Adrenal gland (tissue), 5 donors: ENCODE results near the gene ZNF506.

Experiments
- CTCF ChIP-seq, 6 experiments: fragments of 450-650 bp in 4 of 6; fragments of 200-600 bp in 2 of 6; sonication (generic) in 1 of 6; IDR thresholded peaks; 1 replicate in 5 of 6; 2 replicates in 1 of 6; pipeline versions ENCODE4 v1.5.1 to v1.8.0; 2016 to 2021; ENCODE audit warnings: antibody characterized with exemption in 6 of 6, mild to moderate bottlenecking in 2 of 6, moderate library complexity in 1 of 6
- POLR2A ChIP-seq, 2 donors: fragments of 450-650 bp; IDR thresholded peaks; one replicate each; pipeline ENCODE4 v1.6.1; 2017; ENCODE audit warnings: antibody characterized with exemption in 2 of 2, mild to moderate bottlenecking in 2 of 2, moderate library complexity in 1 of 2
- donor health status: DM: no; HTN: no; CAD: no.

- TF ChIP-seq CTCF (IDR thresholded peaks at IDR 0.05) = no peak
- no peak for TF ChIP-seq POLR2A (IDR thresholded peaks at IDR 0.05)
Observed at GRCh38 chr19:19805480-19805879, 16.1 kb downstream of the ZNF506 start.
